Measurements from ENCODE around the gene PARVG.

The PARVG gene

DNA sequence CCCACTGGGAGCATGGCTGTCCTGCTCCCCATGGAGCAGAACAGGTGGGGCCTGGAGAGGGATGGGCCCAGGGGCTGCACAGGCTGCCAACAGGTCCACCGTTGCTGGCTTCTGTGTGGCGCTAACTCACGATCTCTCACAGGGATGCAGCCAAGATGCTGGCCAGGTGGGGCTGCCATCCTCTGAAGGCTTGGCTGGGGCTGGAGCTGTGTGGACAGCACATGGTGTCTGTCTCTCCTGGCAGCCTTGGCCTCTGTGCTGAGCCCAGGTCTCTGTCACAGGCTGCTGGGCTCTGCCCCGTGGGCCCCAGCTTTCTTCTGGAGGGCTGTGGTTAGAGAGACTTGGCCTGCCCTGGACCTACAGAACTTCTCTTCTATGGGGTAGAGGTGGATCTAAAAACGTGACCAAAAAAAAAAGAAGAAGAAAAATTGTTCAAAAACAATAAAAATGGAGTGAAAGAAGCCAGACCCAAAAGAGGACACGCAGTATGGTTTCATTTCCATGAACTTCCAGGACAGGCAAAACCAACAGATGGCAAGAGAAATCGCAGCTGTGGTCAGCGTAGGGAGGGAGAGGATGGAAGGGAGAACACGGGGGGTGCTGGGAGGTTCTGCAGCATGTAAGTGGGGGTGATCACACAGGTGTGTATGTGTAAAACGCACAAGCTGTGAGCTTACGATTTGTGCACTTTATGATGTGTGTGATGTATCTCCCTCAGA, 12.2 kb downstream of the PARVG start:
- H3K4me3 ChIP-seq (replicated peaks; ENCODE audit: low read depth, low read length): no peak overlapping the region
- DNase-seq (ENCODE audit: extremely low read depth, low read depth): no peak
- TF ChIP-seq, protein P1, sequence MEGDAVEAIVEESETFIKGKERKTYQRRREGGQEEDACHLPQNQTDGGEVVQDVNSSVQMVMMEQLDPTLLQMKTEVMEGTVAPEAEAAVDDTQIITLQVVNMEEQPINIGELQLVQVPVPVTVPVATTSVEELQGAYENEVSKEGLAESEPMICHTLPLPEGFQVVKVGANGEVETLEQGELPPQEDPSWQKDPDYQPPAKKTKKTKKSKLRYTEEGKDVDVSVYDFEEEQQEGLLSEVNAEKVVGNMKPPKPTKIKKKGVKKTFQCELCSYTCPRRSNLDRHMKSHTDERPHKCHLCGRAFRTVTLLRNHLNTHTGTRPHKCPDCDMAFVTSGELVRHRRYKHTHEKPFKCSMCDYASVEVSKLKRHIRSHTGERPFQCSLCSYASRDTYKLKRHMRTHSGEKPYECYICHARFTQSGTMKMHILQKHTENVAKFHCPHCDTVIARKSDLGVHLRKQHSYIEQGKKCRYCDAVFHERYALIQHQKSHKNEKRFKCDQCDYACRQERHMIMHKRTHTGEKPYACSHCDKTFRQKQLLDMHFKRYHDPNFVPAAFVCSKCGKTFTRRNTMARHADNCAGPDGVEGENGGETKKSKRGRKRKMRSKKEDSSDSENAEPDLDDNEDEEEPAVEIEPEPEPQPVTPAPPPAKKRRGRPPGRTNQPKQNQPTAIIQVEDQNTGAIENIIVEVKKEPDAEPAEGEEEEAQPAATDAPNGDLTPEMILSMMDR (IDR thresholded peaks at IDR 0.05; ENCODE audit: low read depth, low read length, missing control alignments): no peak

DNA sequence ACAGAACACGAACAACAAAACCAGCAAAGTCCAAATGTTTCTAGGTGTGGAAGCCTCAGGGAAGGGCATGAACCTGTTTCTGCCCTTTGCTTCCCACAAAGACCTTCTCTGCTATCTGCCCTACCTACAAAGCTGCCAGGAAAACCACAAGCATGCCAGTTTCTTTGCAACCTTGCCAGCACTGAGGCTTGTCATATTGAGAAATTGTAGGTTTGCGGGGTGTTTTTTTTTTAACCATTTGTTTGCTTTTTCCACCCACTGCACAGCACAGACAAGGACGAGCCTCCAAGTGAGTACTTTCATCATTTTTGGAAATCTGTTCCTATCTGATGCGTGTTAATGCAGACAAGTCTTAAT, 12.8 kb downstream of the PARVG start:
- TF ChIP-seq, protein P1 (IDR thresholded peaks at IDR 0.05; ENCODE audit: low read depth, low read length, missing control alignments): no peak
- no peak overlapping the region for H3K4me3 ChIP-seq (replicated peaks; ENCODE audit: low read depth, low read length)
- no peak for DNase-seq (ENCODE audit: extremely low read depth, low read depth)

DNA sequence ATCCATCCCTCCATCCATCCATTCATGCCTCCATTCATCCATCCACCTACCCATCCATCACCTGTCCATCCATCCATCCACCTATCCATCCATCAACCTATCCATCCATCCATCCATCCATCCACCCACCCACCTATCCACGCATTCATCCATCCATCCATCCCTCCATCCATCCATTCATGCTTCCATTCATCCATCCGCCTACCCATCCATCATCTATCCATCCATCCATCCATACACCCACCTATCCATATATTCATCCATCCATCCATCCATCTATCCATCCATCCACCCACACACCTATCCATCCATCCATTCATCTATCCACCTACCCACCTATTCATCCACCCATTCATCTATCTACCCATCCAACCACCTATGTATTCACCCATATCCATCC, 13.8 kb downstream of the PARVG start:
- TF ChIP-seq, protein P1 (IDR thresholded peaks at IDR 0.05; ENCODE audit: low read depth, low read length, missing control alignments): no peak

DNA sequence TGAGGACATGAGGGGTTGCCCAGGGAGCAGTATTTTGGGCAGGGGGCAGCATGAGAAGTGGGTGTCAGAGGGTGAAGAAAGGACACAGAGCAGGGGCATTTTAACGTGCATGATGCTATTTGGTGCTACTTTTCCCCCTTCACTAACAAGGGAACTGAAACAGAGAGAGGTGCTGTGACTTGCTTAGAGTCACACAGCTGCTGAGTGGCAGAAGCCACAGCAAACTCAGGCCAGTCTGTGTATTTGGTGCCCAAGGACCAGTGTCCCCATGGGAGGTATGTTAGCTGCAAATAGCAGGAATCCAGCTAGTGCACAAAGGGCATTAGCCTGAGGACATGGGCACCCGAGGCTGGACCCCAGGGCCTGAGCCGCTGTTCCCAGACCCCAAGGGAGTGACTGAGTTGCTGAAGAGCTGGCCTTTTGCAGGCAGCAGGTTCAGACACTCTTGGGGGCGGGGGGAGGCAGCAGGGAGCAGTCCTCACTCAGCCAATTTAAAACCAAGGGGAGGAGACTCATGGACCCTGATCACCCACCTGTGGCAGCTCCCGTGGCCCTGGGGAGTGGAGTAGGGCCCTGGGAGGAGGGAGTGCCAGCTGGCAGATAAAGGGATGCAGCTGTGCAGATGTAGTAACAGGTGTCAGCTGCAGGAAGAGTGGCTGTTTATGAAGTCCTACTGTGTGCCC, 14.6 kb downstream of the PARVG start:
- TF ChIP-seq, protein P1 (IDR thresholded peaks at IDR 0.05; ENCODE audit: low read depth, low read length, missing control alignments): no peak
- no peak for DNase-seq (ENCODE audit: extremely low read depth, low read depth)
- H3K4me3 ChIP-seq (replicated peaks; ENCODE audit: low read depth, low read length): no peak overlapping the region

More for the DNA sequence above, 13.8 kb downstream of the PARVG start:
- no peak for DNase-seq (ENCODE audit: extremely low read depth, low read depth)
- no peak overlapping the region for H3K4me3 ChIP-seq (replicated peaks; ENCODE audit: low read depth, low read length)

DNA sequence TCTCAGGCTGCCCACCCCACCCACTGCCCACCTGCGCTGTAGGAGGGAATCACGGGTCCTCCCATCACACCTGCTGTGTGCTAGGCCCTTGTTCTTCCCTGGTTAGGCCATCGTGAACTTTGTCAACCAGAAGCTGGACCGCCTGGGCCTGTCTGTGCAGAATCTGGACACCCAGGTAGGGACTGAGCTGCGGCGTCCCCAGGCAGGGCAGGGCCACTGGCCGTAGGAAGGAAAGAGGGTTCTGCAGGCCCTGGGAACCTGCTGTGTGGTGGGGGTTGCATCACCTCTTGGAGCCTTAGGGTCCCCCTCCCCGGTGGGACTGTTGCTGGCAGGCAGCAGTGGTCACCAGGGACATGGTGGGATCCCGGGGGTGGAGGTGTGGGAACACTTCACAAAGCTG, 15.5 kb downstream of the PARVG start:
- no peak for DNase-seq (ENCODE audit: extremely low read depth, low read depth)
- TF ChIP-seq, protein P1 (IDR thresholded peaks at IDR 0.05; ENCODE audit: low read depth, low read length, missing control alignments): no peak
- H3K4me3 ChIP-seq (replicated peaks; ENCODE audit: low read depth, low read length): no peak overlapping the region

DNA sequence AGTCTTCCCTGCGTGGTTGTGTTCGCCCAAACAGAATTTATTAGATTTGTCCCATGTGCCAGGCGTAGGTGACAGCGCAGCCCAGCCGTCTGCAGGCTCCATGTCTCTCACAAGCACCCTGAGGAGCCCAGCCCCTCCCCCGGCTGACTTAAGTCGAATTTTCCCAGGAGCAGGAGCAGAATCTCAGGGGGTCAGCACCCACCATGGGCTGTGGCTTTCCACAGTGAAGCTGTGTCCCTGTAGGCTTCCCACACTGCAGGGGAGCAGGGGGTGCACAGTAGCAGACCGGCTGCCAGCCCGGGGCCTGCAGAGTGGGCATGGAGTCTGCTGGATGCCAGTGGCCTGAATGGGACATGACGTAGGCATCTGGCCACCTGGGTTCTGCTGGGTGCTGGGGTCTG, 16.0 kb downstream of the PARVG start:
- no peak overlapping the region for H3K4me3 ChIP-seq (replicated peaks; ENCODE audit: low read depth, low read length)
- DNase-seq (ENCODE audit: extremely low read depth, low read depth): no peak
- TF ChIP-seq, protein P1 (IDR thresholded peaks at IDR 0.05; ENCODE audit: low read depth, low read length, missing control alignments): no peak
